ENCODE results near the gene NTSR2. TPM values are rescaled to one million over a fixed set of nuclear protein-coding genes. Genes with fewer than 3 reads are reported as not detected.

The NTSR2 gene
- total and polyA plus RNA-seq, 2 experiments from 2014 or later, result 0.10 TPM; not detected in 1

DNA sequence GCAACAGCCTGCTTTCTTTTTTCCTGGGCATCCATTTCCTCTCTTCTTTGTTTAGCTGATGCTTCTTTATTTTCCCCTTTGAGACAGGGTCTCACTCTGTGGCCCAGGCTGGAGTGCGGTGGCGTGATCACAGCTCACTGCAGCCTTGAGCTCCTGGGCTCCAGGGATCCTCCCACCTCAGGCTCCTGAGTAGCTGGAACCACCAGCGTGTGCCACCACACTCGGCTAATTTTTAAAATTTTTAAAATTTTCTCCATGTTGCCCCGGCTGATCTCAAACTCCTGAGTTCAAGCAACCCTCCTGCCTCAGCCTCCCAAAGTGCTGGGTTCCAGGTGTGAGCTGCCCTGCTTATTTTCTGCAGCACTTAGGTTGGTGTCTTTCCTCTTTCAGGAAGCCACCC, 58.7 kb downstream of the NTSR2 start:
- no peaks in the 10 kb centered on the region for H3K79me2 ChIP-seq (replicated peaks; ENCODE audit: insufficient read depth)

More for the DNA sequence above, 58.7 kb downstream of the NTSR2 start:
- no peaks in the 10 kb centered on the region for H3K27me3 ChIP-seq (ENCODE audit: insufficient read depth)
- DNase-seq (ENCODE audit: low spot score) (no peak), ATAC-seq (no peak)
- no peaks in the 10 kb centered on the region for H3K4me1 Mint-ChIP-seq
- no peak overlapping the region for H2AFZ ChIP-seq
- H3K27me3 Mint-ChIP-seq (ENCODE audit: insufficient read depth, low read depth, poor library complexity), result peaks cover 2% of the 10 kb centered on the region
- H3K4me3 ChIP-seq, result no peak overlapping the region
- peaks cover 38% of the 10 kb centered on the region for H3K36me3 Mint-ChIP-seq (ENCODE audit: low read depth)
- H3K9me3 Mint-ChIP-seq, result no peaks in the 10 kb centered on the region
- no peak overlapping the region for H3K27ac Mint-ChIP-seq
- H4K20me1 ChIP-seq (replicated peaks; ENCODE audit: insufficient read depth), result no peaks in the 10 kb centered on the region; the same call in 1 of the 2 replicates
- TF ChIP-seq, protein P1, sequence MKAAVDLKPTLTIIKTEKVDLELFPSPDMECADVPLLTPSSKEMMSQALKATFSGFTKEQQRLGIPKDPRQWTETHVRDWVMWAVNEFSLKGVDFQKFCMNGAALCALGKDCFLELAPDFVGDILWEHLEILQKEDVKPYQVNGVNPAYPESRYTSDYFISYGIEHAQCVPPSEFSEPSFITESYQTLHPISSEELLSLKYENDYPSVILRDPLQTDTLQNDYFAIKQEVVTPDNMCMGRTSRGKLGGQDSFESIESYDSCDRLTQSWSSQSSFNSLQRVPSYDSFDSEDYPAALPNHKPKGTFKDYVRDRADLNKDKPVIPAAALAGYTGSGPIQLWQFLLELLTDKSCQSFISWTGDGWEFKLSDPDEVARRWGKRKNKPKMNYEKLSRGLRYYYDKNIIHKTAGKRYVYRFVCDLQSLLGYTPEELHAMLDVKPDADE (IDR thresholded peaks at IDR 0.05), result no peak
- TF ChIP-seq, protein P2, sequence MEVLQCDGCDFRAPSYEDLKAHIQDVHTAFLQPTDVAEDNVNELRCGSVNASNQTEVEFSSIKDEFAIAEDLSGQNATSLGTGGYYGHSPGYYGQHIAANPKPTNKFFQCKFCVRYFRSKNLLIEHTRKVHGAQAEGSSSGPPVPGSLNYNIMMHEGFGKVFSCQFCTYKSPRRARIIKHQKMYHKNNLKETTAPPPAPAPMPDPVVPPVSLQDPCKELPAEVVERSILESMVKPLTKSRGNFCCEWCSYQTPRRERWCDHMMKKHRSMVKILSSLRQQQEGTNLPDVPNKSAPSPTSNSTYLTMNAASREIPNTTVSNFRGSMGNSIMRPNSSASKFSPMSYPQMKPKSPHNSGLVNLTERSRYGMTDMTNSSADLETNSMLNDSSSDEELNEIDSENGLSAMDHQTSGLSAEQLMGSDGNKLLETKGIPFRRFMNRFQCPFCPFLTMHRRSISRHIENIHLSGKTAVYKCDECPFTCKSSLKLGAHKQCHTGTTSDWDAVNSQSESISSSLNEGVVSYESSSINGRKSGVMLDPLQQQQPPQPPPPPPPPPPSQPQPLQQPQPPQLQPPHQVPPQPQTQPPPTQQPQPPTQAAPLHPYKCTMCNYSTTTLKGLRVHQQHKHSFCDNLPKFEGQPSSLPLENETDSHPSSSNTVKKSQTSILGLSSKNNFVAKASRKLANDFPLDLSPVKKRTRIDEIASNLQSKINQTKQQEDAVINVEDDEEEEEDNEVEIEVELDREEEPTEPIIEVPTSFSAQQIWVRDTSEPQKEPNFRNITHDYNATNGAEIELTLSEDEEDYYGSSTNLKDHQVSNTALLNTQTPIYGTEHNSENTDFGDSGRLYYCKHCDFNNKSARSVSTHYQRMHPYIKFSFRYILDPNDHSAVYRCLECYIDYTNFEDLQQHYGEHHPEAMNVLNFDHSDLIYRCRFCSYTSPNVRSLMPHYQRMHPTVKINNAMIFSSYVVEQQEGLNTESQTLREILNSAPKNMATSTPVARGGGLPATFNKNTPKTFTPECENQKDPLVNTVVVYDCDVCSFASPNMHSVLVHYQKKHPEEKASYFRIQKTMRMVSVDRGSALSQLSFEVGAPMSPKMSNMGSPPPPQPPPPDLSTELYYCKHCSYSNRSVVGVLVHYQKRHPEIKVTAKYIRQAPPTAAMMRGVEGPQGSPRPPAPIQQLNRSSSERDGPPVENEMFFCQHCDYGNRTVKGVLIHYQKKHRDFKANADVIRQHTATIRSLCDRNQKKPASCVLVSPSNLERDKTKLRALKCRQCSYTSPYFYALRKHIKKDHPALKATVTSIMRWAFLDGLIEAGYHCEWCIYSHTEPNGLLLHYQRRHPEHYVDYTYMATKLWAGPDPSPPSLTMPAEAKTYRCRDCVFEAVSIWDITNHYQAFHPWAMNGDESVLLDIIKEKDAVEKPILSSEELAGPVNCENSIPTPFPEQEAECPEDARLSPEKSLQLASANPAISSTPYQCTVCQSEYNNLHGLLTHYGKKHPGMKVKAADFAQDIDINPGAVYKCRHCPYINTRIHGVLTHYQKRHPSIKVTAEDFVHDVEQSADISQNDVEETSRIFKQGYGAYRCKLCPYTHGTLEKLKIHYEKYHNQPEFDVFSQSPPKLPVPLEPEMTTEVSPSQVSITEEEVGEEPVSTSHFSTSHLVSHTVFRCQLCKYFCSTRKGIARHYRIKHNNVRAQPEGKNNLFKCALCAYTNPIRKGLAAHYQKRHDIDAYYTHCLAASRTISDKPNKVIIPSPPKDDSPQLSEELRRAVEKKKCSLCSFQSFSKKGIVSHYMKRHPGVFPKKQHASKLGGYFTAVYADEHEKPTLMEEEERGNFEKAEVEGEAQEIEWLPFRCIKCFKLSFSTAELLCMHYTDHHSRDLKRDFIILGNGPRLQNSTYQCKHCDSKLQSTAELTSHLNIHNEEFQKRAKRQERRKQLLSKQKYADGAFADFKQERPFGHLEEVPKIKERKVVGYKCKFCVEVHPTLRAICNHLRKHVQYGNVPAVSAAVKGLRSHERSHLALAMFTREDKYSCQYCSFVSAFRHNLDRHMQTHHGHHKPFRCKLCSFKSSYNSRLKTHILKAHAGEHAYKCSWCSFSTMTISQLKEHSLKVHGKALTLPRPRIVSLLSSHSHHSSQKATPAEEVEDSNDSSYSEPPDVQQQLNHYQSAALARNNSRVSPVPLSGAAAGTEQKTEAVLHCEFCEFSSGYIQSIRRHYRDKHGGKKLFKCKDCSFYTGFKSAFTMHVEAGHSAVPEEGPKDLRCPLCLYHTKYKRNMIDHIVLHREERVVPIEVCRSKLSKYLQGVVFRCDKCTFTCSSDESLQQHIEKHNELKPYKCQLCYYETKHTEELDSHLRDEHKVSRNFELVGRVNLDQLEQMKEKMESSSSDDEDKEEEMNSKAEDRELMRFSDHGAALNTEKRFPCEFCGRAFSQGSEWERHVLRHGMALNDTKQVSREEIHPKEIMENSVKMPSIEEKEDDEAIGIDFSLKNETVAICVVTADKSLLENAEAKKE (CRISPR knock-in tag; IDR thresholded peaks at IDR 0.05), result no peak
- TF ChIP-seq, protein P3, sequence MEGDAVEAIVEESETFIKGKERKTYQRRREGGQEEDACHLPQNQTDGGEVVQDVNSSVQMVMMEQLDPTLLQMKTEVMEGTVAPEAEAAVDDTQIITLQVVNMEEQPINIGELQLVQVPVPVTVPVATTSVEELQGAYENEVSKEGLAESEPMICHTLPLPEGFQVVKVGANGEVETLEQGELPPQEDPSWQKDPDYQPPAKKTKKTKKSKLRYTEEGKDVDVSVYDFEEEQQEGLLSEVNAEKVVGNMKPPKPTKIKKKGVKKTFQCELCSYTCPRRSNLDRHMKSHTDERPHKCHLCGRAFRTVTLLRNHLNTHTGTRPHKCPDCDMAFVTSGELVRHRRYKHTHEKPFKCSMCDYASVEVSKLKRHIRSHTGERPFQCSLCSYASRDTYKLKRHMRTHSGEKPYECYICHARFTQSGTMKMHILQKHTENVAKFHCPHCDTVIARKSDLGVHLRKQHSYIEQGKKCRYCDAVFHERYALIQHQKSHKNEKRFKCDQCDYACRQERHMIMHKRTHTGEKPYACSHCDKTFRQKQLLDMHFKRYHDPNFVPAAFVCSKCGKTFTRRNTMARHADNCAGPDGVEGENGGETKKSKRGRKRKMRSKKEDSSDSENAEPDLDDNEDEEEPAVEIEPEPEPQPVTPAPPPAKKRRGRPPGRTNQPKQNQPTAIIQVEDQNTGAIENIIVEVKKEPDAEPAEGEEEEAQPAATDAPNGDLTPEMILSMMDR (conservative IDR thresholded peaks at IDR 0.05; ENCODE audit: low read depth in 2 of 2), result no peak
- TF ChIP-seq ZNF331 (CRISPR knock-in tag; IDR thresholded peaks at IDR 0.05; ENCODE audit: low read depth) (no peak), STAT1 (IDR thresholded peaks at IDR 0.05; ENCODE audit: unreplicated experiment) (no peak), EZH2 (IDR thresholded peaks at IDR 0.05; ENCODE audit: low read depth, unreplicated experiment) (no peak), POLR2AphosphoS5 (IDR thresholded peaks at IDR 0.05; ENCODE audit: low read depth) (no peak), JUNB (IDR thresholded peaks at IDR 0.05; ENCODE audit: unreplicated experiment) (no peak), EZH2phosphoT487 (IDR thresholded peaks at IDR 0.05; ENCODE audit: unreplicated experiment) (no peak), NANOG (IDR thresholded peaks at IDR 0.05; ENCODE audit: borderline replicate concordance) (no peak), CREB1 (CRISPR knock-in tag; IDR thresholded peaks at IDR 0.05; ENCODE audit: low read depth) (no peak), ZNF114 (CRISPR knock-in tag; IDR thresholded peaks at IDR 0.05) (no peak)
- TF ChIP-seq, protein P4, sequence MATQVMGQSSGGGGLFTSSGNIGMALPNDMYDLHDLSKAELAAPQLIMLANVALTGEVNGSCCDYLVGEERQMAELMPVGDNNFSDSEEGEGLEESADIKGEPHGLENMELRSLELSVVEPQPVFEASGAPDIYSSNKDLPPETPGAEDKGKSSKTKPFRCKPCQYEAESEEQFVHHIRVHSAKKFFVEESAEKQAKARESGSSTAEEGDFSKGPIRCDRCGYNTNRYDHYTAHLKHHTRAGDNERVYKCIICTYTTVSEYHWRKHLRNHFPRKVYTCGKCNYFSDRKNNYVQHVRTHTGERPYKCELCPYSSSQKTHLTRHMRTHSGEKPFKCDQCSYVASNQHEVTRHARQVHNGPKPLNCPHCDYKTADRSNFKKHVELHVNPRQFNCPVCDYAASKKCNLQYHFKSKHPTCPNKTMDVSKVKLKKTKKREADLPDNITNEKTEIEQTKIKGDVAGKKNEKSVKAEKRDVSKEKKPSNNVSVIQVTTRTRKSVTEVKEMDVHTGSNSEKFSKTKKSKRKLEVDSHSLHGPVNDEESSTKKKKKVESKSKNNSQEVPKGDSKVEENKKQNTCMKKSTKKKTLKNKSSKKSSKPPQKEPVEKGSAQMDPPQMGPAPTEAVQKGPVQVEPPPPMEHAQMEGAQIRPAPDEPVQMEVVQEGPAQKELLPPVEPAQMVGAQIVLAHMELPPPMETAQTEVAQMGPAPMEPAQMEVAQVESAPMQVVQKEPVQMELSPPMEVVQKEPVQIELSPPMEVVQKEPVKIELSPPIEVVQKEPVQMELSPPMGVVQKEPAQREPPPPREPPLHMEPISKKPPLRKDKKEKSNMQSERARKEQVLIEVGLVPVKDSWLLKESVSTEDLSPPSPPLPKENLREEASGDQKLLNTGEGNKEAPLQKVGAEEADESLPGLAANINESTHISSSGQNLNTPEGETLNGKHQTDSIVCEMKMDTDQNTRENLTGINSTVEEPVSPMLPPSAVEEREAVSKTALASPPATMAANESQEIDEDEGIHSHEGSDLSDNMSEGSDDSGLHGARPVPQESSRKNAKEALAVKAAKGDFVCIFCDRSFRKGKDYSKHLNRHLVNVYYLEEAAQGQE (IDR thresholded peaks at IDR 0.05; ENCODE audit: unreplicated experiment), result no peak
- no peaks in the 10 kb centered on the region for H3K36me3 ChIP-seq (ENCODE audit: insufficient read depth)
- no peaks in the 10 kb centered on the region for H3F3A ChIP-seq (replicated peaks; ENCODE audit: low read depth)
- H3K4me1 ChIP-seq (ENCODE audit: insufficient read depth), result no peaks in the 10 kb centered on the region
- H3K9me2 ChIP-seq (ENCODE audit: insufficient read depth), result no peaks in the 10 kb centered on the region
- no peak overlapping the region for H3K4me3 Mint-ChIP-seq
- no peak overlapping the region for H3K27ac ChIP-seq (ENCODE audit: low read depth)
- H3K4me2 ChIP-seq, result no peak overlapping the region
